K562 (cell line): Measurements from ENCODE around the gene ENDOD1.

Experiments used
- ATF2 ChIP-seq: sonication (generic); formaldehyde crosslinking; IDR thresholded peaks from 2 replicates; pipeline ENCODE4 v1.8.1; 2022; ENCODE audit warnings: missing genetic modification reagents
- BACH1 ChIP-seq: fragments of 200-800 bp; sonication (Bioruptor generic); IDR thresholded peaks from 2 replicates; pipeline ENCODE4 v1.6.1; 2016; ENCODE audit warnings: missing genetic modification characterization, missing compliant biosample characterization
- EZH2 ChIP-seq: IDR thresholded peaks from 2 replicates; pipeline ENCODE4 v1.6.1; 2012; ENCODE audit warnings: low read depth, mild to moderate bottlenecking, inconsistent platforms, low read length, borderline replicate concordance
- IRF1 ChIP-seq: sonication (generic); formaldehyde crosslinking; IDR thresholded peaks from 2 replicates; pipeline ENCODE4 v1.8.0; 2022; ENCODE audit warnings: missing genetic modification reagents, mild to moderate bottlenecking, borderline replicate concordance
- POLR2AphosphoS5 ChIP-seq: IDR thresholded peaks from 2 replicates; pipeline ENCODE4 v1.6.1; 2011; ENCODE audit warnings: mild to moderate bottlenecking, low read depth, low read length, moderate library complexity; ENCODE audit not compliant: control insufficient read depth, insufficient read depth
- USF1 ChIP-seq: sonication (generic); formaldehyde crosslinking; IDR thresholded peaks from 2 replicates; pipeline ENCODE4 v1.9.0; 2022; ENCODE audit warnings: mild to moderate bottlenecking, missing genetic modification reagents
- ZNF407 ChIP-seq: fragments of 450-650 bp; IDR thresholded peaks from 2 replicates; pipeline ENCODE4 v1.6.1; 2016; ENCODE audit warnings: low read depth

GRCh38 chr11:95067039-95067840, 22.4 kb upstream of the ENDOD1 start:
- TF ChIP-seq EZH2 (no peak), ZNF407 (no peak), BACH1 (tag) (no peak), ATF2 (no peak), IRF1 (no peak), USF1 (CRISPR knock-in tag) (no peak), POLR2AphosphoS5 (peak; percentile 36; the same call in 1 of the 2 replicates)
